Omental fat pad (tissue), 4 donors: ENCODE measurements around the gene RUNX1. TPM values are rescaled to one million over a fixed set of nuclear protein-coding genes. Genes with fewer than 3 reads are reported as not detected.

Experiments
- ATAC-seq: fragments of 150-250 bp; one replicate; pipeline ENCODE4 v1.9.1; 2016; ENCODE audit warnings: mild to moderate bottlenecking, moderate library complexity; ENCODE audit not compliant: low FRiP score
- DNase-seq: peaks from one replicate; pipeline ENCODE4 v3.0.0-alpha.2; 2019; ENCODE audit warnings: low spot score
- CTCF ChIP-seq, 3 donors: fragments of 450-650 bp; IDR thresholded peaks; one replicate each; pipeline ENCODE4 v1.5.1; 2016 to 2017; ENCODE audit warnings: antibody characterized with exemption in 3 of 3, mild to moderate bottlenecking in 3 of 3, moderate library complexity in 2 of 3
- total RNA-seq, 4 donors: library from RNA; depleted of rRNA; stranded (reverse); fragments of >200 nt; gene quantifications; one replicate each; pipeline ENCODE4 v1.1.0, GENCODE V29; 2016

The RUNX1 gene
- total RNA-seq, 4 donors from 2014 or later, result 21.1 to 75.9 (median 30.2) TPM

GRCh38 chr21:34827445-34828235, 221.5 kb downstream of the RUNX1 start:
- DNase-seq (no peak), ATAC-seq (no peak)
- no peak for TF ChIP-seq CTCF (IDR thresholded peaks at IDR 0.05)

- DNase-seq (no peak), ATAC-seq (no peak)
- TF ChIP-seq CTCF (IDR thresholded peaks at IDR 0.05), result no peak
These were observed 222.3 kb downstream of the RUNX1 start for GRCh38 chr21:34826836-34827235.

GRCh38 chr21:34825948-34826548, 223.1 kb downstream of the RUNX1 start:
- TF ChIP-seq CTCF (IDR thresholded peaks at IDR 0.05), result no peak
- ATAC-seq (no peak), DNase-seq (no peak)

GRCh38 chr21:34825101-34825500, 224.0 kb downstream of the RUNX1 start:
- TF ChIP-seq CTCF (IDR thresholded peaks at IDR 0.05), result no peak
- DNase-seq (no peak), ATAC-seq (no peak)

GRCh38 chr21:34824314-34824713, 224.8 kb downstream of the RUNX1 start:
- ATAC-seq (no peak), DNase-seq (no peak)
- no peak for TF ChIP-seq CTCF (IDR thresholded peaks at IDR 0.05)

- ATAC-seq, result no peak
- no peak for DNase-seq
- no peak for TF ChIP-seq CTCF (IDR thresholded peaks at IDR 0.05)
These were observed 226.2 kb downstream of the RUNX1 start for GRCh38 chr21:34822942-34823341.

- no peak for TF ChIP-seq CTCF (IDR thresholded peaks at IDR 0.05)
- no peak for ATAC-seq
- no peak for DNase-seq
These were observed 226.9 kb downstream of the RUNX1 start for GRCh38 chr21:34822168-34822567.
